NCI-H226 (cell line): ENCODE measurements around the gene NDUFV2.
A peak's percentile ranks its signal among the peaks of the same experiment; 100 is the strongest.

Source experiments
- DNase-seq: peaks from one replicate; pipeline ENCODE4 v3.0.0-alpha.2; 2015

NDUFV2 gene

GRCh38 chr18:9124824-9125223, 22.3 kb downstream of the NDUFV2 start:
- DNase-seq: no peak

- no peak for DNase-seq
Observed at GRCh38 chr18:9126337-9126736, 23.8 kb downstream of the NDUFV2 start.

GRCh38 chr18:9130195-9130594, 27.7 kb downstream of the NDUFV2 start:
- no peak for DNase-seq

- no peak for DNase-seq
Observed at GRCh38 chr18:9130806-9131205, 28.3 kb downstream of the NDUFV2 start.

- DNase-seq: no peak
Observed at GRCh38 chr18:9132628-9133027, 30.1 kb downstream of the NDUFV2 start.

- no peak for DNase-seq
Observed at GRCh38 chr18:9133225-9133624, 30.7 kb downstream of the NDUFV2 start.

- DNase-seq: no peak
Observed at GRCh38 chr18:9135081-9135911, 32.8 kb downstream of the NDUFV2 start.

GRCh38 chr18:9135912-9136314, 33.4 kb downstream of the NDUFV2 start:
- peak; percentile 14 for DNase-seq

GRCh38 chr18:9136315-9137155, 34.0 kb downstream of the NDUFV2 start, which contains the start of gene ANKRD12:
TSS of gene ANKRD12 (plus strand) at chr18:9136781. CDS start at chr18:9182433, 45,652 bp downstream.
- peak; percentile 93 for DNase-seq

GRCh38 chr18:9137168-9138066, 34.9 kb downstream of the NDUFV2 start:
- DNase-seq: peak; percentile 76

GRCh38 chr18:9139400-9140039, 37.0 kb downstream of the NDUFV2 start:
- no peak for DNase-seq

GRCh38 chr18:9140381-9140780, 37.9 kb downstream of the NDUFV2 start:
- no peak for DNase-seq

GRCh38 chr18:9140984-9141383, 38.5 kb downstream of the NDUFV2 start:
- DNase-seq: no peak

- DNase-seq: no peak
Observed at GRCh38 chr18:9146224-9146623, 43.7 kb downstream of the NDUFV2 start.

- peak; percentile 45 for DNase-seq
Observed at GRCh38 chr18:9147440-9148202, 45.1 kb downstream of the NDUFV2 start.

GRCh38 chr18:9148203-9148552, 45.7 kb downstream of the NDUFV2 start:
- DNase-seq: no peak

GRCh38 chr18:9150121-9150520, 47.6 kb downstream of the NDUFV2 start:
- no peak for DNase-seq

- DNase-seq: no peak
Observed at GRCh38 chr18:9153256-9153655, 50.8 kb downstream of the NDUFV2 start.

GRCh38 chr18:9156604-9157249, 54.2 kb downstream of the NDUFV2 start:
- no peak for DNase-seq

GRCh38 chr18:9157806-9158205, 55.3 kb downstream of the NDUFV2 start:
- DNase-seq: no peak

GRCh38 chr18:9160014-9160413, 57.5 kb downstream of the NDUFV2 start:
- DNase-seq: no peak
